HCT116 (cell line): ENCODE data around the gene FAM163B. TPM values are rescaled to one million over a fixed set of nuclear protein-coding genes. Genes with fewer than 3 reads are reported as not detected.

Experiments
- ATAC-seq: fragments of 200-7000 bp; cut with Tn5 transposase; 2 replicates; pipeline ENCODE4 v1.9.1; 2020; ENCODE audit warnings: mild to moderate bottlenecking, moderate library complexity
- BruUV-seq: library from RNA; stranded (reverse); fragments of 400-500 nt; replicated peaks from 2 replicates; lab custom pipeline; 2021; lab: Mats Ljungman, UMichigan
- CTCF ChIA-PET: fragments of 300-600 bp; sonication (Branson Sonifier 250); formaldehyde crosslinking; loops from one replicate; lab custom pipeline; 2021; ENCODE audit warnings: antibody characterized with exemption; lab: Charles Lee
- POLR2A ChIA-PET: fragments of 300-600, 350-600 bp; sonication (Branson Sonifier 250); formaldehyde crosslinking; loops from one replicate; lab custom pipeline; 2021; ENCODE audit warnings: antibody characterized with exemption; lab: Charles Lee
- RAD21 ChIA-PET, 2 experiments: fragments of 300-600 bp; sonication (Branson Sonifier 250); formaldehyde crosslinking; loops; one replicate each; lab custom pipeline; 2023; ENCODE audit warnings: low total read pairs in 2 of 2; ENCODE audit not compliant: uncharacterized antibody in 2 of 2, unreplicated experiment in 2 of 2, low non-redundant PET in 1 of 2; lab: Charles Lee
- DNase-seq: peaks from one replicate; pipeline ENCODE4 v3.0.0-alpha.2; 2010; ENCODE audit warnings: low read depth, low spot score
- H2AFZ ChIP-seq: fragments of 200-600 bp; shearing (Covaris generic), sonication (generic); 2 replicates; pipeline ENCODE4 v1.6.1; 2017; ENCODE audit warnings: low read depth, mixed run types, mixed read lengths, antibody characterized with exemption, low read length; ENCODE audit not compliant: poor library complexity, severe bottlenecking
- H3K27ac ChIP-seq: 2 replicates; pipeline ENCODE4 v1.5.1; 2012; ENCODE audit warnings: low read depth, low read length
- H3K27me3 ChIP-seq: fragments of 200-600 bp; sonication (generic); 2 replicates; pipeline ENCODE4 v1.6.1; 2016; ENCODE audit warnings: mixed run types, low read length, mixed read lengths; ENCODE audit not compliant: insufficient read depth
- H3K36me3 ChIP-seq, 2 experiments: fragments of 200-500 bp in 1 of 2; fragments of 200-600 bp in 1 of 2; sonication (Bioruptor generic) in 1 of 2; sonication (generic) in 1 of 2; 2 replicates each; pipeline versions ENCODE4 v1.5.1 to v1.6.1; 2014 to 2016; ENCODE audit warnings: low read length in 2 of 2, inconsistent platforms in 1 of 2, mixed read lengths in 1 of 2, mixed run types in 1 of 2; ENCODE audit not compliant: insufficient read depth in 2 of 2, control insufficient read depth in 1 of 2
- H3K4me1 ChIP-seq, 2 experiments: fragments of 200-600 bp in 1 of 2; sonication (generic) in 1 of 2; 2 replicates each; pipeline versions ENCODE4 v1.5.1 to v1.6.1; 2012 to 2017; ENCODE audit warnings: low read length in 2 of 2, inconsistent platforms in 1 of 2, mild to moderate bottlenecking in 1 of 2, mixed read lengths in 1 of 2, mixed run types in 1 of 2, moderate library complexity in 1 of 2; ENCODE audit not compliant: insufficient read depth in 2 of 2, control insufficient read depth in 1 of 2
- H3K4me2 ChIP-seq: fragments of 200-600 bp; sonication (generic); 2 replicates; pipeline ENCODE4 v1.6.1; 2017; ENCODE audit warnings: mixed run types, low read length, mixed read lengths
- H3K4me3 ChIP-seq, 2 experiments: fragments of 200-600 bp in 1 of 2; sonication (generic) in 1 of 2; replicated peaks in 1 of 2; 2 replicates each; pipeline ENCODE4 v1.5.1; 2011 to 2016; ENCODE audit warnings: low read length in 2 of 2, control low read depth in 1 of 2, low read depth in 1 of 2, mild to moderate bottlenecking in 1 of 2, mixed read lengths in 1 of 2, mixed run types in 1 of 2
- H3K79me2 ChIP-seq: fragments of 200-600 bp; sonication (generic); 2 replicates; pipeline ENCODE4 v1.6.1; 2017; ENCODE audit warnings: mild to moderate bottlenecking, mixed run types, low read length, moderate library complexity, mixed read lengths; ENCODE audit not compliant: insufficient read depth
- H3K9ac ChIP-seq: fragments of 200-600 bp; sonication (generic); 2 replicates; pipeline ENCODE4 v1.6.1; 2016; ENCODE audit warnings: low read length, mixed read lengths
- H3K9me2 ChIP-seq: fragments of 200-600 bp; sonication (generic), shearing (Covaris generic); 2 replicates; pipeline ENCODE4 v1.6.1; 2017; ENCODE audit warnings: mixed run types, mild to moderate bottlenecking, moderate library complexity; ENCODE audit not compliant: insufficient read depth
- H3K9me3 ChIP-seq, 2 experiments: fragments of 200-500 bp in 1 of 2; fragments of 200-600 bp in 1 of 2; sonication (Bioruptor generic) in 1 of 2; sonication (generic) in 1 of 2; 2 replicates each; pipeline ENCODE4 v1.6.1; 2014 to 2017; ENCODE audit warnings: low read length in 2 of 2, mixed read lengths in 2 of 2, inconsistent platforms in 1 of 2, low read depth in 1 of 2, mild to moderate bottlenecking in 1 of 2, mixed run types in 1 of 2, moderate library complexity in 1 of 2; ENCODE audit not compliant: control insufficient read depth in 1 of 2, insufficient read depth in 1 of 2
- H4K20me1 ChIP-seq: fragments of 200-600 bp; sonication (generic), shearing (Covaris generic); 2 replicates; pipeline ENCODE4 v1.6.1; 2017; ENCODE audit warnings: mixed run types, mild to moderate bottlenecking, moderate library complexity; ENCODE audit not compliant: insufficient read depth
- EZH2phosphoT487 ChIP-seq: fragments of 200-600 bp; IDR thresholded peaks from 2 replicates; pipeline ENCODE4 v1.6.1; 2018; ENCODE audit warnings: antibody characterized with exemption, borderline replicate concordance
- FOSL1 ChIP-seq: IDR thresholded peaks from 2 replicates; pipeline ENCODE4 v1.6.1; 2012; ENCODE audit warnings: low read depth
- MAX ChIP-seq: IDR thresholded peaks from 2 replicates; pipeline ENCODE4 v1.6.1; 2012
- TCF7L2 ChIP-seq: IDR thresholded peaks from 2 replicates; pipeline ENCODE4 v1.7.0; 2011; ENCODE audit warnings: borderline replicate concordance, inconsistent platforms; ENCODE audit not compliant: insufficient read depth, insufficient read length; ENCODE audit errors: extremely low read depth
- ZFX ChIP-seq: fragments of 450-650 bp; IDR thresholded peaks from 2 replicates; pipeline ENCODE4 v1.6.1; 2017
- intact Hi-C: fragments of 100-400 bp; cut with micrococcal nuclease; formaldehyde crosslinking; loops from 2 replicates; pipeline ENCODE4 v1.10.0; 2022
- total RNA-seq: library from RNA; stranded (reverse); gene quantifications from one replicate; pipeline ENCODE4 v1.2.1, GENCODE V29; 2021; ENCODE audit not compliant: unreplicated experiment
- TF ChIP-seq, protein P1 (sequence below): IDR thresholded peaks from 2 replicates; pipeline ENCODE4 v1.6.1; 2011; ENCODE audit warnings: mild to moderate bottlenecking, low read length, moderate library complexity; ENCODE audit not compliant: insufficient replicate concordance; ENCODE audit errors: extremely low read depth
- TF ChIP-seq, protein P2 (sequence below): IDR thresholded peaks from 2 replicates; pipeline ENCODE4 v1.6.1; 2012; ENCODE audit warnings: low read depth

FAM163B gene
- total RNA-seq, 1 experiment from 2014 or later: not detected

DNA sequence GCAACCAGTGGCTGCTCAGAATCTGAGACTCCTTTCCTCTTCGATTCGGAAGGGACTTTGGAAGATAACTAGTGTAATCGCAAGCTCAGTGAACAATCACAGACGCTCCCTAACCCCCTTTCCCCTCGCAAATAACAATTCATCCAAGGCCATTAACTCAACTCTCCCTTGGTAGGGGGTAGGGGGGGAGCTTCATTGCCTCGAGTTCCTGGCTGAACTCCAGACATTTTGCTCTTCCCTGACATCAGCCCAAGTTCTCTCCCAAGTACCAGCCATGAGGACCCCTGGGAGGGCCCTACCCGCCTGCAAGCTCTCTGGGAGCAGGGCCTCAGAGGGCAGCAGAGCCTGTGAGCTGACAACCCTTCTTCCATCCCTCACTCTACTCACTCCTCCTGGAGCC is 8.4 kb downstream of the FAM163B start:
- H3K4me1 ChIP-seq: no peaks in the 10 kb centered on the region
- TF ChIP-seq TCF7L2 (no peak), ZFX (no peak), MAX (no peak), FOSL1 (no peak), EZH2phosphoT487 (no peak)
- TF ChIP-seq, protein P1, sequence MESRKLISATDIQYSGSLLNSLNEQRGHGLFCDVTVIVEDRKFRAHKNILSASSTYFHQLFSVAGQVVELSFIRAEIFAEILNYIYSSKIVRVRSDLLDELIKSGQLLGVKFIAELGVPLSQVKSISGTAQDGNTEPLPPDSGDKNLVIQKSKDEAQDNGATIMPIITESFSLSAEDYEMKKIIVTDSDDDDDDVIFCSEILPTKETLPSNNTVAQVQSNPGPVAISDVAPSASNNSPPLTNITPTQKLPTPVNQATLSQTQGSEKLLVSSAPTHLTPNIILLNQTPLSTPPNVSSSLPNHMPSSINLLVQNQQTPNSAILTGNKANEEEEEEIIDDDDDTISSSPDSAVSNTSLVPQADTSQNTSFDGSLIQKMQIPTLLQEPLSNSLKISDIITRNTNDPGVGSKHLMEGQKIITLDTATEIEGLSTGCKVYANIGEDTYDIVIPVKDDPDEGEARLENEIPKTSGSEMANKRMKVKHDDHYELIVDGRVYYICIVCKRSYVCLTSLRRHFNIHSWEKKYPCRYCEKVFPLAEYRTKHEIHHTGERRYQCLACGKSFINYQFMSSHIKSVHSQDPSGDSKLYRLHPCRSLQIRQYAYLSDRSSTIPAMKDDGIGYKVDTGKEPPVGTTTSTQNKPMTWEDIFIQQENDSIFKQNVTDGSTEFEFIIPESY: no peak
- TF ChIP-seq, protein P2, sequence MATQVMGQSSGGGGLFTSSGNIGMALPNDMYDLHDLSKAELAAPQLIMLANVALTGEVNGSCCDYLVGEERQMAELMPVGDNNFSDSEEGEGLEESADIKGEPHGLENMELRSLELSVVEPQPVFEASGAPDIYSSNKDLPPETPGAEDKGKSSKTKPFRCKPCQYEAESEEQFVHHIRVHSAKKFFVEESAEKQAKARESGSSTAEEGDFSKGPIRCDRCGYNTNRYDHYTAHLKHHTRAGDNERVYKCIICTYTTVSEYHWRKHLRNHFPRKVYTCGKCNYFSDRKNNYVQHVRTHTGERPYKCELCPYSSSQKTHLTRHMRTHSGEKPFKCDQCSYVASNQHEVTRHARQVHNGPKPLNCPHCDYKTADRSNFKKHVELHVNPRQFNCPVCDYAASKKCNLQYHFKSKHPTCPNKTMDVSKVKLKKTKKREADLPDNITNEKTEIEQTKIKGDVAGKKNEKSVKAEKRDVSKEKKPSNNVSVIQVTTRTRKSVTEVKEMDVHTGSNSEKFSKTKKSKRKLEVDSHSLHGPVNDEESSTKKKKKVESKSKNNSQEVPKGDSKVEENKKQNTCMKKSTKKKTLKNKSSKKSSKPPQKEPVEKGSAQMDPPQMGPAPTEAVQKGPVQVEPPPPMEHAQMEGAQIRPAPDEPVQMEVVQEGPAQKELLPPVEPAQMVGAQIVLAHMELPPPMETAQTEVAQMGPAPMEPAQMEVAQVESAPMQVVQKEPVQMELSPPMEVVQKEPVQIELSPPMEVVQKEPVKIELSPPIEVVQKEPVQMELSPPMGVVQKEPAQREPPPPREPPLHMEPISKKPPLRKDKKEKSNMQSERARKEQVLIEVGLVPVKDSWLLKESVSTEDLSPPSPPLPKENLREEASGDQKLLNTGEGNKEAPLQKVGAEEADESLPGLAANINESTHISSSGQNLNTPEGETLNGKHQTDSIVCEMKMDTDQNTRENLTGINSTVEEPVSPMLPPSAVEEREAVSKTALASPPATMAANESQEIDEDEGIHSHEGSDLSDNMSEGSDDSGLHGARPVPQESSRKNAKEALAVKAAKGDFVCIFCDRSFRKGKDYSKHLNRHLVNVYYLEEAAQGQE: no peak
- TF ChIP-seq, all 23 proteins: peak for 0
- H3K36me3 ChIP-seq: no peaks in the 10 kb centered on the region
- intact Hi-C loops: no loop called here
- ChIA-PET RAD21 (no interaction called here), CTCF (no interaction called here), POLR2A (no interaction called here)
- H4K20me1 ChIP-seq: no peaks in the 10 kb centered on the region
- H2AFZ ChIP-seq: no peak overlapping the region
- H3K9ac ChIP-seq: no peak overlapping the region
- no peaks in the 10 kb centered on the region for H3K79me2 ChIP-seq
- no peak for DNase-seq
- ATAC-seq: no peak
- H3K9me3 ChIP-seq: peaks cover 7 to 10% of the 10 kb centered on the region in 2 experiments; a peak in 2 of 4 replicates
- H3K27ac ChIP-seq: no peak overlapping the region
- H3K4me3 ChIP-seq: no peak overlapping the region
- no peak overlapping the region for H3K4me2 ChIP-seq
- no TSS peak for BruUV-seq
- no peaks in the 10 kb centered on the region for H3K9me2 ChIP-seq
- peaks cover under 1% of the 10 kb centered on the region; the same call in 1 of the 2 replicates for H3K27me3 ChIP-seq
